ENCODE results near the gene TMOD1. TPM values are rescaled to one million over a fixed set of nuclear protein-coding genes. Genes with fewer than 3 reads are reported as not detected.

TMOD1 gene
- total RNA-seq, 4 donors from 2014 or later: 82.3 to 202 (median 175) TPM

GRCh38 chr9:97627624-97628023, 126.2 kb downstream of the TMOD1 start:
- H3K36me3 ChIP-seq: peaks cover 0 to 24% of the 10 kb centered on the region in 2 donors
- TF ChIP-seq POLR2A (IDR thresholded peaks at IDR 0.05): no peak
- TF ChIP-seq CTCF (IDR thresholded peaks at IDR 0.05 in 4 of 5, conservative IDR thresholded peaks at IDR 0.05 in 1 of 5): no peak
- H3K4me1 ChIP-seq: peaks cover 42 to 44% of the 10 kb centered on the region in 2 donors
- peak overlapping the region in 1 of 4 donors; percentile 6 for H3K27ac ChIP-seq
- DNase-seq (no peak), ATAC-seq (no peak)
- no peaks in the 10 kb centered on the region for H3K9me3 ChIP-seq
- H3K27me3 ChIP-seq: no peaks in the 10 kb centered on the region
- H3K4me3 ChIP-seq: no peak overlapping the region
- intact Hi-C loops (cut with DNase I; ENCODE audit: low total_unique reads) (no loop called here), in situ Hi-C loops (cut with MboI; ENCODE audit: low sequenced_read_pairs in 4 of 4) (no loop called here)

GRCh38 chr9:97628668-97629067, 127.2 kb downstream of the TMOD1 start:
- ATAC-seq: no peak
- peak overlapping the region in 2 of 4 donors; percentile 19 to 36 for H3K27ac ChIP-seq

GRCh38 chr9:97629156-97629555, 127.7 kb downstream of the TMOD1 start:
- Histone ChIP-seq H3K36me3 (peaks cover 0 to 13% of the 10 kb centered on the region in 2 donors), H3K9me3 (no peaks in the 10 kb centered on the region), H3K4me3 (no peak overlapping the region), H3K4me1 (peaks cover 42 to 44% of the 10 kb centered on the region in 2 donors), H3K27ac (peak overlapping the region in 2 of 4 donors; percentile 19 to 36), H3K27me3 (no peaks in the 10 kb centered on the region)
- intact Hi-C loops (cut with DNase I; ENCODE audit: low total_unique reads): no loop called here
- ATAC-seq (no peak), DNase-seq (no peak)
- in situ Hi-C loops (cut with MboI; ENCODE audit: low sequenced_read_pairs in 4 of 4): no loop called here
- TF ChIP-seq POLR2A (IDR thresholded peaks at IDR 0.05): no peak
- TF ChIP-seq CTCF (IDR thresholded peaks at IDR 0.05 in 4 of 5, conservative IDR thresholded peaks at IDR 0.05 in 1 of 5): no peak

More at GRCh38 chr9:97628668-97629067, 127.2 kb downstream of the TMOD1 start:
- in situ Hi-C loops (cut with MboI; ENCODE audit: low sequenced_read_pairs in 4 of 4): no loop called here
- H3K27me3 ChIP-seq: no peaks in the 10 kb centered on the region
- no peaks in the 10 kb centered on the region for H3K9me3 ChIP-seq
- intact Hi-C loops (cut with DNase I; ENCODE audit: low total_unique reads): no loop called here
- no peak for DNase-seq
- no peak for TF ChIP-seq POLR2A (IDR thresholded peaks at IDR 0.05)
- no peak for TF ChIP-seq CTCF (IDR thresholded peaks at IDR 0.05 in 4 of 5, conservative IDR thresholded peaks at IDR 0.05 in 1 of 5)
- no peak overlapping the region for H3K4me3 ChIP-seq
- peaks cover 42 to 44% of the 10 kb centered on the region in 2 donors for H3K4me1 ChIP-seq
- peaks cover 0 to 17% of the 10 kb centered on the region in 2 donors for H3K36me3 ChIP-seq

- H3K27ac ChIP-seq: peak overlapping the region in 1 of 4 donors; percentile 91
- ATAC-seq: no peak
- intact Hi-C loops (cut with DNase I; ENCODE audit: low total_unique reads): loop anchor here (5.0 to 10.0 kb wide), 5 partner anchors 354 to 1216 kb away; partner anchors contain the start of genes ANKS6, ANP32B, TBC1D2 and ZNF367
Measured at GRCh38 chr9:97630591-97630990, 129.1 kb downstream of the TMOD1 start.

More at GRCh38 chr9:97630591-97630990, 129.1 kb downstream of the TMOD1 start:
- H3K4me1 ChIP-seq: peaks cover 51 to 53% of the 10 kb centered on the region in 2 donors
- DNase-seq: no peak
- TF ChIP-seq POLR2A (IDR thresholded peaks at IDR 0.05): no peak
- no peak for TF ChIP-seq CTCF (IDR thresholded peaks at IDR 0.05 in 4 of 5, conservative IDR thresholded peaks at IDR 0.05 in 1 of 5)
- H3K9me3 ChIP-seq: no peaks in the 10 kb centered on the region
- H3K36me3 ChIP-seq: peaks cover 0 to under 1% of the 10 kb centered on the region in 2 donors
- in situ Hi-C loops (cut with MboI; ENCODE audit: low sequenced_read_pairs in 4 of 4): no loop called here
- no peaks in the 10 kb centered on the region for H3K27me3 ChIP-seq
- no peak overlapping the region for H3K4me3 ChIP-seq

Measured in gastrocnemius medialis (tissue), 4 donors.